ENCODE data around the gene PSMB8.

GRCh38 chr6:32857156-32857891 lies 13.5 kb upstream of the PSMB8 start:
- TF ChIP-seq POLR2A (IDR thresholded peaks at IDR 0.05; ENCODE audit: control extremely low read depth in 1 of 2, low read depth in 2 of 2, low read length in 2 of 2) (no peak), YY1 (IDR thresholded peaks at IDR 0.05; ENCODE audit: low read depth, low read length) (no peak), EZH2 (IDR thresholded peaks at IDR 0.05; ENCODE audit: low read depth, low read length, severe bottlenecking) (no peak), MAX (IDR thresholded peaks at IDR 0.05) (no peak), CTCF (IDR thresholded peaks at IDR 0.05; ENCODE audit: control extremely low read depth in 1 of 3, insufficient read depth in 1 of 3, low read depth in 1 of 3, low read length in 3 of 3) (no peak), JUND (IDR thresholded peaks at IDR 0.05; ENCODE audit: low read length) (no peak), HDAC6 (IDR thresholded peaks at IDR 0.05; ENCODE audit: low read depth, low read length) (no peak), RAD21 (IDR thresholded peaks at IDR 0.05 in 1 of 2, conservative IDR thresholded peaks at IDR 0.05 in 1 of 2; ENCODE audit: low read depth in 2 of 2, low read length in 2 of 2) (no peak), CREB1 (IDR thresholded peaks at IDR 0.05) (no peak), CHD1 (IDR thresholded peaks at IDR 0.05; ENCODE audit: low read depth, low read length) (no peak), SIN3A (conservative IDR thresholded peaks at IDR 0.05 in 1 of 2, IDR thresholded peaks at IDR 0.05 in 1 of 2; ENCODE audit: low read depth in 1 of 2, low read length in 2 of 2) (no peak)
